PC-3 (cell line): Measurements from ENCODE around the gene GGACT. TPM values are rescaled to one million over a fixed set of nuclear protein-coding genes. Genes with fewer than 3 reads are reported as not detected.
"Not testable (repeated sequence)": the region's sequence is repeated elsewhere in the genome, so short reads cannot be mapped to it uniquely, and the experiment has no call there.

Experiments
- ATAC-seq: fragments of 200-7000 bp; cut with Tn5 transposase; 2 replicates; pipeline ENCODE4 v1.9.1; 2020; ENCODE audit warnings: mild to moderate bottlenecking, moderate library complexity
- BruUV-seq: library from RNA; stranded (reverse); fragments of 400-500 nt; replicated peaks from 2 replicates; lab custom pipeline; 2021; lab: Mats Ljungman, UMichigan
- CTCF ChIA-PET: fragments of 300-600 bp; sonication (Branson Sonifier 250); formaldehyde crosslinking; loops from one replicate; lab custom pipeline; 2022; ENCODE audit warnings: antibody characterized with exemption; lab: Charles Lee
- POLR2A ChIA-PET: fragments of 300-600 bp; sonication (Branson Sonifier 250); formaldehyde crosslinking; loops from one replicate; lab custom pipeline; 2022; ENCODE audit warnings: antibody characterized with exemption; ENCODE audit not compliant: unreplicated experiment; lab: Charles Lee
- DNase-seq: peaks from one replicate; pipeline ENCODE4 v3.0.0-alpha.2; 2015
- H2AFZ ChIP-seq: fragments of 300-600 bp; sonication (generic); 2 replicates; pipeline ENCODE4 v1.6.0; 2016; ENCODE audit warnings: antibody characterized with exemption, low read length
- H3F3A ChIP-seq: fragments of 300-600 bp; sonication (generic); one replicate; pipeline ENCODE4 v1.6.0; 2017; ENCODE audit warnings: antibody characterized with exemption, low read length, control low read depth, mild to moderate bottlenecking; ENCODE audit not compliant: unreplicated experiment
- H3K27ac ChIP-seq: fragments of 300-600 bp; sonication (generic); 2 replicates; pipeline ENCODE4 v1.5.1; 2016; ENCODE audit warnings: mild to moderate bottlenecking, low read length
- H3K27me3 ChIP-seq: fragments of 300-600 bp; sonication (generic); 2 replicates; pipeline ENCODE4 v1.6.1; 2016; ENCODE audit warnings: low read length, mixed read lengths
- H3K36me3 ChIP-seq: fragments of 300-600 bp; sonication (generic); 2 replicates; pipeline ENCODE4 v1.6.1; 2016; ENCODE audit warnings: low read depth, mixed run types, low read length, mixed read lengths
- H3K4me1 ChIP-seq: fragments of 300-600 bp; sonication (generic); 2 replicates; pipeline ENCODE4 v1.5.1; 2016; ENCODE audit warnings: low read length; ENCODE audit not compliant: insufficient read depth
- H3K4me2 ChIP-seq: fragments of 300-600 bp; sonication (generic); 2 replicates; pipeline ENCODE4 v1.6.0; 2016; ENCODE audit warnings: low read length
- H3K4me3 ChIP-seq: fragments of 300-600 bp; sonication (generic); 2 replicates; pipeline ENCODE4 v1.5.1; 2016; ENCODE audit warnings: mild to moderate bottlenecking, low read length, mixed read lengths
- H3K79me2 ChIP-seq: fragments of 300-600 bp; sonication (generic); 2 replicates; pipeline ENCODE4 v1.6.1; 2017; ENCODE audit warnings: low read length, mixed read lengths
- H3K9ac ChIP-seq: fragments of 300-600 bp; sonication (generic); 2 replicates; pipeline ENCODE4 v1.6.0; 2016; ENCODE audit warnings: mild to moderate bottlenecking, low read length
- H3K9me2 ChIP-seq: fragments of 300-600 bp; sonication (generic); replicated peaks from 2 replicates; pipeline ENCODE4 v1.6.1; 2016; ENCODE audit warnings: mixed run types, low read length, mixed read lengths
- H3K9me3 ChIP-seq: fragments of 300-600 bp; sonication (generic); 2 replicates; pipeline ENCODE4 v1.6.1; 2016; ENCODE audit warnings: low read length, mixed read lengths
- H4K20me1 ChIP-seq: fragments of 300-600 bp; sonication (generic); 2 replicates; pipeline ENCODE4 v1.6.1; 2016; ENCODE audit warnings: low read length, mixed read lengths
- EZH2 ChIP-seq: fragments of 300-600 bp; sonication (generic); IDR thresholded peaks from one replicate; pipeline ENCODE4 v1.6.1; 2017; ENCODE audit warnings: antibody characterized with exemption, mild to moderate bottlenecking, low read length; ENCODE audit not compliant: unreplicated experiment
- EZH2phosphoT487 ChIP-seq: fragments of 300-600 bp; sonication (generic); IDR thresholded peaks from 2 replicates; pipeline ENCODE4 v1.6.1; 2018; ENCODE audit warnings: mild to moderate bottlenecking, antibody characterized with exemption, low read length, borderline replicate concordance
- intact Hi-C: fragments of 100-400 bp; cut with micrococcal nuclease; formaldehyde crosslinking; loops from 2 replicates; pipeline ENCODE4 v1.9.0; 2023
- total RNA-seq: library from RNA; depleted of rRNA; stranded (reverse); fragments of >200 nt; gene quantifications from 2 replicates; pipeline ENCODE4 v1.2.3, GENCODE V29; 2014
- TF ChIP-seq, protein P1 (sequence below): fragments of 300-600 bp; sonication (generic); conservative IDR thresholded peaks from 2 replicates; pipeline ENCODE4 v1.5.1; 2017; ENCODE audit warnings: antibody characterized with exemption, low read depth, mild to moderate bottlenecking, low read length

GGACT gene
- total RNA-seq, 1 experiment from 2014 or later: 0.77 TPM

DNA sequence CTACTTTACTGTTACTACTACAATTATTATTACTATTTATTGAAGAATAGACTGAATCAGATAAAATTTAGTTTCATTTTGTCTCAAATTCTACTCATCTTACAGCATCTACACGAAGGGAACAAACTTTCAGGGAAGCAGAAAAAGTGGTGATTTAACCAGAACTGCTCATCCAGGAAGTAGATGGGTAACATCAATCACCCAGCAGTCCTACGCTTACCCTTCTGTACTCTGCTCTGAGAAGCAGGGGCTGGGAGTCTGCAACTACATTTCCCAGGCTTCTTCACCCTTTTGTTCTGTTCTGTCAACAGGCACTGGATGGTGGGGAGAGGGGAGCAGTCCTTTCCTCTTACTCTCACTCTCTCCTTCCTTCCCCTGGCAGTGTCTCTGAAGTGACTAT is 31.4 kb upstream of the GGACT start:
- BruUV-seq: no TSS peak

DNA sequence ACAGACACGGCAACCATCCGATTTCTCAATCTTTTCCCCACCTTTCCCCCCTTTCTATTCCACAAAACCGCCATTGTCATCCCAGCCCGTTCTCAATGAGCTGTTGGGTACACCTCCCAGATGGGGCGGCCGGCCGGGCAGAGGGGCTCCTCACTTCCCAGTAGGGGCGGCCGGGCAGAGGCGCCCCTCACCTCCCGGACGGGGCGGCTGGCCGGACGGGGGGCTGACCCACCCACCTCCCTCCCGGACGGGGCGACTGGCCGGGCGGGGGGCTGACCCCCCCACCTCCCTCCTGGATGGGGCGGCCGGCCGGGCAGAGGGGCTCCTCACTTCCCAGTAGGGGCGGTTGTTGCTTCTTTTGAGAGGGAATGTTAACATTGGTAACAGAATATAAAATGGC is 30.3 kb upstream of the GGACT start:
- H3K9me3 ChIP-seq, H3K4me3 ChIP-seq, H3K27me3 ChIP-seq, intact Hi-C loops, ATAC-seq, CTCF ChIA-PET, H3K4me2 ChIP-seq, H3K9ac ChIP-seq, H3K36me3 ChIP-seq, H3K79me2 ChIP-seq, H3K4me1 ChIP-seq, POLR2A ChIA-PET, H3F3A ChIP-seq, H3K27ac ChIP-seq, H3K9me2 ChIP-seq, H2AFZ ChIP-seq, BruUV-seq, H4K20me1 ChIP-seq, DNase-seq: not testable (repeated sequence)

More for the DNA sequence above, 31.4 kb upstream of the GGACT start:
- no peak overlapping the region for H2AFZ ChIP-seq
- no peak overlapping the region for H3K9ac ChIP-seq
- DNase-seq: no peak
- no peaks in the 10 kb centered on the region for H3K9me2 ChIP-seq
- no peaks in the 10 kb centered on the region for H4K20me1 ChIP-seq
- H3K79me2 ChIP-seq: no peaks in the 10 kb centered on the region
- ChIA-PET CTCF (no interaction called here), POLR2A (no interaction called here)
- no peaks in the 10 kb centered on the region for H3F3A ChIP-seq
- no peaks in the 10 kb centered on the region for H3K27me3 ChIP-seq
- no peak overlapping the region for H3K4me3 ChIP-seq
- no peaks in the 10 kb centered on the region for H3K9me3 ChIP-seq
- TF ChIP-seq, protein P1, sequence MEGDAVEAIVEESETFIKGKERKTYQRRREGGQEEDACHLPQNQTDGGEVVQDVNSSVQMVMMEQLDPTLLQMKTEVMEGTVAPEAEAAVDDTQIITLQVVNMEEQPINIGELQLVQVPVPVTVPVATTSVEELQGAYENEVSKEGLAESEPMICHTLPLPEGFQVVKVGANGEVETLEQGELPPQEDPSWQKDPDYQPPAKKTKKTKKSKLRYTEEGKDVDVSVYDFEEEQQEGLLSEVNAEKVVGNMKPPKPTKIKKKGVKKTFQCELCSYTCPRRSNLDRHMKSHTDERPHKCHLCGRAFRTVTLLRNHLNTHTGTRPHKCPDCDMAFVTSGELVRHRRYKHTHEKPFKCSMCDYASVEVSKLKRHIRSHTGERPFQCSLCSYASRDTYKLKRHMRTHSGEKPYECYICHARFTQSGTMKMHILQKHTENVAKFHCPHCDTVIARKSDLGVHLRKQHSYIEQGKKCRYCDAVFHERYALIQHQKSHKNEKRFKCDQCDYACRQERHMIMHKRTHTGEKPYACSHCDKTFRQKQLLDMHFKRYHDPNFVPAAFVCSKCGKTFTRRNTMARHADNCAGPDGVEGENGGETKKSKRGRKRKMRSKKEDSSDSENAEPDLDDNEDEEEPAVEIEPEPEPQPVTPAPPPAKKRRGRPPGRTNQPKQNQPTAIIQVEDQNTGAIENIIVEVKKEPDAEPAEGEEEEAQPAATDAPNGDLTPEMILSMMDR: no peak
- TF ChIP-seq EZH2 (no peak), EZH2phosphoT487 (no peak)
- no peak overlapping the region for H3K4me2 ChIP-seq
- no peak overlapping the region for H3K27ac ChIP-seq
- intact Hi-C loops: no loop called here
- H3K36me3 ChIP-seq: no peaks in the 10 kb centered on the region
- ATAC-seq: no peak
- H3K4me1 ChIP-seq: no peaks in the 10 kb centered on the region

DNA sequence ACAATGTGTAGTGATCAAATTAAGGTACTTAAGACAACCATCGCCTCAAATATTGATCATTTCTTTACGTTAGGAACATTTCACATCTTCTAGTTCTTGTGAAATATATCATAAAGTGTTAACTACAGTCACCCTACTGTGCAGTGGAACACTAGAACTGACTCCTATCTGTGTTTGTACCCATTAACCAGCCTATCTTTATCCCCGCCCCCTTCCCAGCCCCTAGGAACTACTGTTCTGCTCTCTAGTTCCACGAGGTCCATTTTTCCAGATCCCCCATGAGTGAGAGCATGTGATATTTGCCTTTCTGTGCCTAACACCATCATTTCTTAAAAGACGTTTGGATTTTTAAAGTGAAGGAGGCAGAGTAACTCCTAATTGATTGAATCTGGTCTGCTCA is 24.4 kb upstream of the GGACT start:
- TF ChIP-seq EZH2: no peak
- TF ChIP-seq EZH2phosphoT487: no peak
- TF ChIP-seq, protein P1: no peak
- no peaks in the 10 kb centered on the region for H3K79me2 ChIP-seq

More for the DNA sequence above, 24.4 kb upstream of the GGACT start:
- Histone ChIP-seq H2AFZ (no peak overlapping the region), H3K9me2 (no peaks in the 10 kb centered on the region), H3K9ac (no peak overlapping the region), H4K20me1 (no peaks in the 10 kb centered on the region), H3K4me2 (no peak overlapping the region), H3K4me1 (no peaks in the 10 kb centered on the region), H3K9me3 (no peaks in the 10 kb centered on the region), H3F3A (no peaks in the 10 kb centered on the region), H3K4me3 (no peak overlapping the region), H3K27me3 (no peaks in the 10 kb centered on the region), H3K27ac (no peak overlapping the region), H3K36me3 (no peaks in the 10 kb centered on the region)
- POLR2A ChIA-PET: no interaction called here
- BruUV-seq: no TSS peak
- DNase-seq (no peak), ATAC-seq (no peak)
- CTCF ChIA-PET: no interaction called here
- intact Hi-C loops: no loop called here
